ENCODE results near the gene ERCC2.
A peak's percentile ranks its signal among the peaks of the same experiment; 100 is the strongest.
"Not testable (repeated sequence)": the region's sequence is repeated elsewhere in the genome, so short reads cannot be mapped to it uniquely, and the experiment has no call there.

Gene ERCC2

GRCh38 chr19:45370410-45371204 is at the start of gene ERCC2:
ERCC2 (minus strand) TSS chr19:45370573; CDS start chr19:45370540, 33 bp downstream.
- peak; percentile 95 for DNase-seq

DNA sequence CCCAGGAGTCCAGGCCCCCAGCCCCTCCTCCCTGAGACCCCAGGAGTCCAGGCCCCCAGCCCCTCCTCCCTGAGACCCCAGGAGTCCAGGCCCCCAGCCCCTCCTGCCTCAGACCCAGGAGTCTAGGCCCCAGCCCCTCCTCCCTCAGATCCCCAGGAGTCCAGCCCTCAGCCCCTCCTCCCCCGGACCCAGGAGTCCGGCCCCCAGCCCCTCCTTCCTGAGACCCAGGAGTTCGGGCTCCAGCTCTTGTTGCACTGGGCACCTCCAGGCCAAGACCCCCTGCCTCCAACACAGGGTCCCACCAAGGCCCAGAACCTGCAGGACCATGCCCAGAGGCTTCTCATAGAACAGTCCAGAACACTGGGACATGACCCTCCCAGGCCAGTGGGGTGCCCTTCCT is 49.5 kb upstream of the ERCC2 start:
- no peak for DNase-seq

GRCh38 chr19:45419396-45419795 is 49.0 kb upstream of the ERCC2 start:
- DNase-seq = no peak

- no peak for DNase-seq
Measured at GRCh38 chr19:45418802-45419201, 48.4 kb upstream of the ERCC2 start.

GRCh38 chr19:45417151-45417550 is 46.8 kb upstream of the ERCC2 start:
- no peak for DNase-seq

DNA sequence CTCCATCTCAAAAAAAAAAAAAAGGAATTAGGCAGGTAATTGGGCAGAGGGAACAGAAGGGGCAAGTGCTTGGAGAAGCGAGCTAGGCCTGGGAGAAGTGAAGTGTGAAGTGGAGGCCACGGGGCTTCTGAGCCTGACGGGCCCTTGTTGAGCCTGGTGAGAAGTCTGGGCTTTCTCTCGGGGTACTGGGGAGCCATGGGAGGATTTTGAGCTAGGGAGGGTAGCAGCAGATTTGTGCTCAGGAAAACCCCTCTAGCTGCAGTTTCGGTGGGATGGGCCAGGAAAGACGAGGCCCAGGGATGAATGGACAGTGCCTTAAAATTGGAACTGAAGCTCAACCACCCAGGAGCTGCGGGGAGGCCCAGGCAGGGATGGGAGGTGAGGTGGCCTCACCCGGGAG is 44.1 kb upstream of the ERCC2 start:
- DNase-seq = no peak

- DNase-seq = no peak
Measured at GRCh38 chr19:45413497-45413896, 43.1 kb upstream of the ERCC2 start.

DNA sequence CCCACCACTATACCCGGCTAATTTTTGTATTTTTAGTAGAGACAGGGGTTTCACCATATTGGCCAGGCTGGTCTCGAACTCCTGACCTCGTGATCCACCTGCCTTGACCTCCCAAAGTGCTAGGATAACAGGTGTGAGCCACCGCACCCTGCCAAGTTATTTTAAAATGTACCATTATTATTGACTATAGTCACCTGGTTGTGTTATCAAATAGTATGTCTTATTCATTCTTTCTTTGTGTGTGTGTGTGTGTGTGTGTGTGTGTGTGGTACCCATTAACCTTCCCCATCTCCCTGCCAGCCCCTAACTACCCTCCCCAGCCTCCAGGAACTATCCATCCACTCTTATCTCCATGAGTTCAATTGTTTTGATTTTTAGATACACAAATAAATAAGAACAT is 40.0 kb upstream of the ERCC2 start:
- not testable (repeated sequence) for DNase-seq

DNA sequence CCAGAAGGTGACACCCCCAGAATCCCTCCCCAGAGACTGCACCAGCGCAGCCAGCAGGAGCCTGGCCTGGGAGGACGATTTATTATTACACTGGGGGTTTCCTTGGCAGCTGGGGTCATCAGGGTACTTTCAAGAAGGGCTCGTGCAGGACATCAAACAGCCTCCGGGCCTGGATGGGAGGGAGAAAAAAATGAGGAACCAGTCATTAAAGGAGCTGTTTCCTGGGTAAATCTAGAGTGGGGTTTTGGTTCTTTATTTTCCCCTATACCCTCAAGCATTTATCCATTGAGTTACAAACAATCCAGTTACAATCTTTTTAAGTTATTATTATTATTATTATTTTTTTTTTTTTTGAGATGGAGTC is 39.2 kb upstream of the ERCC2 start:
- no peak for DNase-seq

DNA sequence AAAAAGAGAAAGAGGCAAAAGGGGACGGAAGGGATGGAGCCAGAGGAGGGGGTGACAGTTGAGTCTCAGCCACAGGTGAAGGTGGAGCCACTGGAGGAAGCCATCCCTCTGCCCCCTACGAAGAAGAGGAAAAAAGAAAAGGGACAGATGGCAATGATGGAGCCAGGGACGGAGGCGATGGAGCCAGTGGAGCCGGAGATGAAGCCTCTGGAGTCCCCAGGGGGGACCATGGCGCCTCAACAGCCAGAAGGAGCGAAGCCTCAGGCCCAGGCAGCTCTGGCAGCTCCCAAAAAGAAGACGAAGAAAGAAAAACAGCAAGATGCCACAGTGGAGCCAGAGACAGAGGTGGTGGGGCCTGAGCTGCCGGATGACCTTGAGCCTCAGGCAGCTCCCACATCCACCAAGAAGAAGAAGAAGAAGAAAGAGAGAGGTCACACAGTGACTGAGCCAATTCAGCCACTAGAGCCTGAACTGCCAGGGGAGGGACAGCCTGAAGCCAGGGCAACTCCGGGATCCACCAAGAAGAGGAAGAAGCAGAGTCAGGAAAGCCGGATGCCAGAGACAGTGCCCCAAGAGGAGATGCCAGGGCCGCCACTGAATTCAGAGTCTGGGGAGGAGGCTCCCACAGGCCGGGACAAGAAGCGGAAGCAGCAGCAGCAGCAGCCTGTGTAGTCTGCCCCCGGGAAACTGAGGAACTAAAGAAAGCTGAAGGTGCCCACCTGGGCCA is 38.6 kb upstream of the ERCC2 start:
- no peak for DNase-seq

GRCh38 chr19:45408121-45408520 is 37.7 kb upstream of the ERCC2 start:
- DNase-seq = no peak

GRCh38 chr19:45407585-45407984 is 37.2 kb upstream of the ERCC2 start:
- DNase-seq = not testable (repeated sequence)

GRCh38 chr19:45407091-45407375 is 36.7 kb upstream of the ERCC2 start:
- DNase-seq = no peak

- peak; percentile 90 for DNase-seq
Measured at GRCh38 chr19:45406226-45407090, 36.1 kb upstream of the ERCC2 start, which contains the start of gene POLR1G. POLR1G (plus strand) TSS chr19:45406644; CDS start chr19:45406697, 53 bp downstream.

- peak; percentile 75 for DNase-seq
Measured at GRCh38 chr19:45405435-45406225, 35.3 kb upstream of the ERCC2 start.

GRCh38 chr19:45404557-45405434 is 34.4 kb upstream of the ERCC2 start, which contains the start of gene PPP1R13L:
PPP1R13L (minus strand) TSS chr19:45405069; CDS start chr19:45398318, 6,751 bp downstream.
- DNase-seq = peak; percentile 72

DNA sequence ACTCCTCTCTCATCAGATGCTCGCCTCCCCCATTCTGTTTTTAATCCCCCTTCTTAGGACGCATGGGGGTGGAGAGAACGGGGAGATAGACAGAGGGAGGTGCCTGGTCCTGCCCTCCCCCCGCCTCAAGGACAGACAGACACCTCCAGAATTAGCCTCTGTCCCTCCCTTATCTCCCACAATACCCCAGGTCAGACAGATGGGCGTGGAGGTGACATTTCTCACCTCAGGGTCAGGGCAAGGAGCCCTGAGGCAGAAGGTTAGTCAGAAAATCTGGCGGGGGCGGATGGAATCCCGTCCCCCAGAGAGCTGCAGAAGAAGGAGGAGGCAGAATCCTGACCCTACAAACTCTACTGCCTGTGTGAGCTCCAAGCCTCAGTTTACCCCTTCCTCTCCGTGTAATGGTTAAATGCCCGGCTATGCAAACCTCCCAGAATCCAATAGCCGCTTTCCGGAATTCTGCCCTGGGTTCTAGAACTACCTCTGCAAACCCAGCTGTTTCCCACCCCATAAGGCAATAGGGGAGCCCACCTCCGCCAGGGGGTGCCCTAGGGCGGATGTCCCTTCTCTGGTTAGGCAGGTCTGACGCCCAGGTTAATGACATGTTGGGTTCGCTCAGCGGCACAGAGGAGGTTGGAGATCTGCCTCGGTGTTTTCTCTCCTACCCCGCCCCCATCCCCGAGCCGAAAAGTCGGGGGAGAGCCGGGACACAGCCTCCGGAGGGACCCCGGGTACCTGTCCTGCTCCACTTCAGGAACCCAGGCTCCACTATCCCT is 33.6 kb upstream of the ERCC2 start:
- DNase-seq = peak; percentile 23

GRCh38 chr19:45403272-45403671 is 32.9 kb upstream of the ERCC2 start:
- no peak for DNase-seq

DNA sequence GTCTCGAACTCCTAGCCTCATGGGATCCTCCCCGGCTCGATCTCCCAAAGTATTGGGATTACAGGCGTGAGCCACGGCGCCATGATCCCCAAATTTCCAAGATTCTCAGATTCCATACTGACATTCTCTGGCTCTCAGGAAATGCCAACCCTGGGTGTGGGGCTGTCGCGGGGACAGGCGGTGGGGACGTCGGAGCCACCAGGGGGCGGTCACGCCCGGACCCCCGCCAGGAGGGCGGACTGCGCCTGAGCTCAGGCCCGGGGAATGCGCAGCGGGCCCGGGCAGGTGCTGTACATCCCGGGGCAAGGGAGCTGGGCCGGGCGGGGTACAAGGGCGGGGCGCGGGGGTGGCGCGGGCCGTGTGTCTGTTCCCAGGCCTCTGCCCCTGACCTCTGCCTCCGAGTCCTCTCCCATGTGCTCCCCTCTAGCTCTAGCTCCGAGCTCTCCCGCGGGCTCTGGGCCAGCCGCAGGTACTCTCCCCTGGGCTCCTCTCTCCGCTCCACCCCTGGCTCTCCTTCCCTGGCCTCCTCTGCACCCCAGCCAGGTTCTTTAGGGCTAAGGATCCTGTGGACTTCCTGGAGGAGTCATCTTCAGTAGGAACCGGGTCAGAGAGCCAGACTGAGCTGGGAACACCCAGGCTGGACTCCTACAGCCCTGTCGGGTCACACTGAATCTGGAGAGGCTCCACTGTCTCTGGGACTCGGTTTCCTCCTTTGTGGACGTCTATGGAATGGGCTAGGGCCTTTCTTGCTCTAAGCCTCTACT is 32.1 kb upstream of the ERCC2 start:
- DNase-seq = no peak

DNA sequence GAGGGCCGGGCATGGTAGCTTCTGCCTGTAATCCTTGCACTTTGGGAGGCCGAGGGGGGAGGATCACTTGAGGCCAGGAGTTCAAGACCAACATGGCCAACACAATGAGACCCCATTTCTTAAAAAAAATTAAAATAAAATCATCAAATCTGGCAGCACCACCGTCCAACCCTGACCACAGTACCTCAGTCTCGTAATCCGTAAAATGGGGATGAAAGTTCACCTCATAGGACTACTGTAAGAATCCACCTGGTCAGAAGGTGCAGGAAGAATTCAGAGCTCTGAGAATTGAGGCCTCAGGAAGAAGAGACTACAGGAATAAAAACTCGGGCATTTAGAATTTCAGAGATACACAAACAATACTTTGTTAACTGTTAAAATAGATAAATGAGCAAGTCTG is 31.4 kb upstream of the ERCC2 start:
- DNase-seq = no peak

All from NCI-H1694 treated with DMSO at 0.1 percent for 48 hours (cell line).